CD4-positive, alpha-beta T cell treated with Interleukin-17A for 1 hour (primary cell): ENCODE results near the gene GPER1.
"Not testable (repeated sequence)": the region's sequence is repeated elsewhere in the genome, so short reads cannot be mapped to it uniquely, and the experiment has no call there.

Experiments used
- DNase-seq: peaks from one replicate; pipeline ENCODE4 v3.0.0-alpha.2; 2020

GPER1 gene

GRCh38 chr7:1087952-1088920, at the start of gene GPER1:
Gene GPER1, plus strand, starts transcription at chr7:1088113. Its CDS starts 3,616 bp downstream, at chr7:1091729.
- DNase-seq = no peak

- DNase-seq = not testable (repeated sequence)
Measured at GRCh38 chr7:1040233-1040632, 47.7 kb upstream of the GPER1 start.

GRCh38 chr7:1040790-1041189, 47.1 kb upstream of the GPER1 start:
- no peak for DNase-seq

- peak; percentile 45 for DNase-seq
Measured at GRCh38 chr7:1041551-1042491, 46.1 kb upstream of the GPER1 start.

- DNase-seq = no peak
Measured at GRCh38 chr7:1042492-1042833, 45.5 kb upstream of the GPER1 start.

- no peak for DNase-seq
Measured at GRCh38 chr7:1043552-1044188, 44.2 kb upstream of the GPER1 start.

GRCh38 chr7:1044189-1045068, 43.5 kb upstream of the GPER1 start, which contains the start of gene GPR146:
Gene GPR146, plus strand, starts transcription at chr7:1044546. Its CDS starts 12,970 bp downstream, at chr7:1057516.
- DNase-seq = peak; percentile 91

- no peak for DNase-seq
Measured at GRCh38 chr7:1045069-1046063, 42.5 kb upstream of the GPER1 start.

GRCh38 chr7:1046722-1047679, 40.9 kb upstream of the GPER1 start:
- peak; percentile 81 for DNase-seq

- no peak for DNase-seq
Measured at GRCh38 chr7:1049006-1049741, 38.7 kb upstream of the GPER1 start.

GRCh38 chr7:1049801-1050200, 38.1 kb upstream of the GPER1 start:
- no peak for DNase-seq

- no peak for DNase-seq
Measured at GRCh38 chr7:1050254-1050906, 37.5 kb upstream of the GPER1 start.

GRCh38 chr7:1050956-1051690, 36.8 kb upstream of the GPER1 start:
- DNase-seq = no peak

GRCh38 chr7:1052031-1052818, 35.7 kb upstream of the GPER1 start:
- DNase-seq = no peak

GRCh38 chr7:1053002-1053411, 34.9 kb upstream of the GPER1 start:
- no peak for DNase-seq

- no peak for DNase-seq
Measured at GRCh38 chr7:1053816-1054370, 34.0 kb upstream of the GPER1 start.
